GM21447 (cell line): ENCODE measurements around the gene PHLDB2.

Experiments used
- ATAC-seq: cut with Tn5 transposase; IDR thresholded peaks from one replicate; pipeline ENCODE4 v1.9.1; 2021; ENCODE audit not compliant: unreplicated experiment

The PHLDB2 gene

GRCh38 chr3:111921181-111921580 is 62.1 kb downstream of the PHLDB2 start:
- ATAC-seq, result no peak

- ATAC-seq, result no peak
These were observed 64.2 kb downstream of the PHLDB2 start for GRCh38 chr3:111923095-111923771.

DNA sequence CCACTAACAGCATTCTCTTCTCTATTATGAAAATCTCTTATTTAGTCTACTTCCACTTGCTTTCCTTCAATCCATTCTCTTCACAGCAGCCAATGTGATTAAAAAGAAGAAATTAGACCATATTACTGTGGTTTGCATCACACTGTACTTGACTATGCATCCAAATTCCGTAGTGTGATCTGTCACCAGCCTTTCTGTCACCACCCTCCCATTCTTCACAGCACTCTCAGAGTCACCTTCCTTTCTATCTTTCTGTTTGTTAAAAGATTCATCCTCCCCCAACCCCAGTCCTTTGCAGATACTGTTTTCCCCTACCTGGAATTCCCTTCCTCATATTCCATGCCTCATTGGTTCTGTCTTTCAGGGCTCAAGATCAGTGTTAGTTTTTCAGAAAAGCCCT is 64.7 kb downstream of the PHLDB2 start:
- no peak for ATAC-seq

- ATAC-seq, result no peak
These were observed 65.2 kb downstream of the PHLDB2 start for GRCh38 chr3:111924283-111924682.

GRCh38 chr3:111926266-111926676 is 67.2 kb downstream of the PHLDB2 start:
- no peak for ATAC-seq

DNA sequence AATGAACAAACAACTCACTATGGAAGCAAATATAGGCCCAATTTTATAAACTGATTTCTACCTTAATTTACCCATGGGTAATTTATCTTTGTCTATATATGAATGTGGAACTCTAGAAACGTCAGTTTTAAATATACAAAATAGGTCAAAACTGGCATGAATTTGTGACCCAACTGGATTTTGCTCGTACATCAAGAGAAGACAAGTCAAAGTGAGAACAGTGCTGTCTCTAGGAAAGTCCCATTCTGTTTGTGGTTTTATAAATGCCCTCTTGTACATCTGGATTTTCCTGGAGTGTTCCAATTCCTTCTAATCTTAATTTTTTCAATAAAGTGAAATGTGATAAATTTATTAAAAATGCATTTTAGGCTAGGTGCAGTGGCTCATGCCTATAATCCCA is 69.5 kb downstream of the PHLDB2 start:
- ATAC-seq, result no peak

- no peak for ATAC-seq
These were observed 70.4 kb downstream of the PHLDB2 start for GRCh38 chr3:111929484-111929883.

DNA sequence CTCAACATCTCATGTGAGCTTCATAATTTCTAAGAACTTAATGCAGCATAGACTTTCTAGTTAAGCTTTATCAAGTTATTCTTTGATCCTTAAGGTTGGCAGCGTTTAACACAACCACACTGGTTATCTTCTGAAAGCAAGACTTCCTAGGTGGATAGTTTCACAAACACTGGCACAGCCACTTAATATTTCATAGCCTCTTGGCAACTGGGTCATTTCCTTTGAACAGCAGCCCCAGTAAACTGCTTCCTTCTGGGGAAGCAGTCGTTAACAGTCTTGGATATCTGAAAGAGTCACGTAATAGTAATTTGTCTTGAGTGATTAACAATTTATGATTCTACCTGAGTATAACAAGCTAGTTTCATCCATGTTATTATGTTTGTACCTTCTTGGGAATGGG is 73.9 kb downstream of the PHLDB2 start:
- ATAC-seq, result no peak

DNA sequence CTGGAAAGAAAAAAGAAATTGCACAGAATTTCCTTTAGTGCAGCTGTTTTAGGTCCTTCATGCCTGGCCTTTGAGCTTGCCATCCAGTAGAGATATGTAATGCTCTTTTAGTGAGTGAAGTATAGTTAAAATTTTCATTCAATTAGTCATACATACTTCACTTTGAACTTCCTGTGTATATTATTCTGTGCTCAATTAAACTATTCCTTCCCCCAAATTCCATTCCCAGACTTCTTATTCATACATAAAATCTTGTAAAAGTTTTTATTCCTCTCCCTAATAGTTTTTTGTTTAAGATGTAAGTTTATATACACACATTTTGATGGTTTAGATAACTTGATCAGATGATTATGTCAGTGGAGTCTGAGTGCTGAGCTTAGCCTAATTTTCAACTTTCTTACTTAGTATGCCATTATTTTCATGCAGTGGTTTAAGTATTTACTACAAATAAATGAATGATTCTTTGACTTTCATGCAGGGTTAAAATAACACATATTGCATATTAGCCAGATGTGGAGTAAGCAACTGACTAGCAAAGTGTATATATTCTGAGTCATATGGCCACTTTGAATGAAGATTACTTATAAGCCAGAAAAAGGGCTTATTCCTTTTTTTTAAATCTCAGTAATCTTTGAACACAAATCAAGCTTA is 77.3 kb downstream of the PHLDB2 start:
- ATAC-seq, result no peak

GRCh38 chr3:111936967-111937366 is 77.9 kb downstream of the PHLDB2 start:
- no peak for ATAC-seq

GRCh38 chr3:111937871-111938270 is 78.8 kb downstream of the PHLDB2 start:
- no peak for ATAC-seq

DNA sequence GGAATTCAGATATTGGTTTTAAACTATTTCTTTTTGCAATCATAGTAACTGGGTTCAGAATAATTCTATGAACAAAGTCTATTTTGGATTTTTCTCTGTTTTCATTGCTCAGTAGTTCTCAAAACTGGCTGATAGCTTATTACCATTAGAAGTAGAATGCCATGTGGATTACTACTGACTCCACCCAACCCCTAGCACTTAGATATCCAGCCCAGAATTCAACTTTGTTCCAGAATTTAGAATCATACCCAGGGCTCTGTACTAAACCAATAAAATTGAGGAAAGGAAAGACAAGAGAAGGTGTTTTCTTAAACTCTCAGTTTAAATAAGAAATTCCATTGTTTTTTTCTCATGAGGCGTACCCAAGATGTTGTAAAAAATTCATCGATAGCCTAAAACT is 80.8 kb downstream of the PHLDB2 start:
- no peak for ATAC-seq

DNA sequence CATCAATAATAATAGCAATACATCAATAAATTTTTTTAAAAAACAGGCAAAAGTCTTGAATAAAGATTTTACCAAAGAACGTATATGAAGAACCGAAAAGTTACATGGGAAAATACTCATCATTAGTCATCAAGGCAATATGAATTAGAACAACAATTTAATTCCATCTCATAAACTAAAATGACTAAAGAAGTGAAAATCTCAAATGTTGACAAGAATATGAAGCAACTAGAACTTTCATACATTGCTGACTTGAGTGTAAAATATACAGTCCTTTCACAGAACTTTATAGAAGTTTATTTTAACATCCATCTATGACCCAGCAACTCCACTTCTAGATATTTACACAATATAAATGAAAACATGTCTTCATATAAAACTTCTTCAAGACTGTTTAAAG is 84.5 kb downstream of the PHLDB2 start:
- no peak for ATAC-seq

GRCh38 chr3:111944372-111944771 is 85.3 kb downstream of the PHLDB2 start:
- ATAC-seq, result no peak

GRCh38 chr3:111947231-111947630 is 88.2 kb downstream of the PHLDB2 start:
- ATAC-seq, result no peak

DNA sequence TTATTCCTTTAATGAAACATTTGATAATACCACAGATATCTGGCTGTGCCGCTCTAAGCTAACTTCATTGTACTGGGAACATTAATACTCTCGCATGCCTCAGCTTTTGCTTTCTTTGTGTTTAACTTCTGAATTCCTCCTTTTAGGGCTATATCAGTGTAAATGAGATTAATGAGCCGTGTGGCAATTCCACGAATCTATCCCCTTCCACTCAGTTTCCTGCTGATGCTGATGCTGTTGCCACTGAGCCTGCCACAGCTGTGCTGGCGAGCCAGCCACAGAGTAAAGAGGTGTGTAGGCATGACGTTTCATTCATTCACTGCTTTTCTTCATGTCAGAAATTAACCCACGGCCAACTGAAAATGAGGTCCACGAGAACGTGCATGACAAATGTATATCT is 89.7 kb downstream of the PHLDB2 start:
- no peak for ATAC-seq

DNA sequence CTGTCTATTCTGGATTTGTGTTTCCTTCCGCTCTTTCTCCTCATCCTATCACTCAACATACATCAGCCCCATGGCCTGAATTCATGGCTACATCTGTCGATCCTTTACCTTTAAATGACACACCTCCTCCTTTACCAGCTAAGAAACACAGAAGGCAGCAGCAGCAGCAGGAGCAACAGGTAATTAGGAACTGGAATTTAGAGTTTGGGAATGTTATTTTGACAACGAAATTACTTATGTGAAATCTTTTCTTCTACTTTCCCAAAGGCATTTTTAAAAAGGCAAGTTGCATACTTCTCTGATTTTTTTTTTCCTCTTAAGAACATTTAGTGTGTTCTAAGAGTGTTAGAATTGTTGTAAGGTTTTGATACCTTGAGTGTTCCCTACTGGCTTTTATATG is 90.6 kb downstream of the PHLDB2 start:
- ATAC-seq, result no peak

- no peak for ATAC-seq
These were observed 92.0 kb downstream of the PHLDB2 start for GRCh38 chr3:111951032-111951431.

DNA sequence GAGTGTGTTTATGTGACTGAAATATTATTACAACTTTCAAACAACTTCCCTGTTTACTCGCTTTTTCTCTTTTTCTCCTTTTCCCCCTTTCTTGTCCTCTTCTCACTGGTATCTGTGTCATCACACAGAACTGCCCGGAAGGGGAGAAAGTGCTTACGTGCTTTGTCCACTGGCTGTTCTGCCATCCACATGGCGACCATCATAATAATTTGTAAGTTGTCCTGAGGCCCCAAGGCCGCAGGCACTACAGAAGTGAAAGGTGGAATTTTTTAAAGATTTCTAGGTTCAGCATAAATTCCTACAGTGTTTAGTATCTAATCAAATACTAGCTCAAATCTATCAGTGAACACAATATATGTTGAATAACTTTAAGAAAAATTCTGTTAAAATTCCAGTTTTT is 93.0 kb downstream of the PHLDB2 start:
- ATAC-seq, result no peak

- ATAC-seq, result no peak
These were observed 93.9 kb downstream of the PHLDB2 start for GRCh38 chr3:111952866-111953450.

- no peak for ATAC-seq
These were observed 95.3 kb downstream of the PHLDB2 start for GRCh38 chr3:111954228-111954990.

GRCh38 chr3:111955876-111956275 is 96.8 kb downstream of the PHLDB2 start:
- ATAC-seq, result no peak
